NB4 (cell line): ENCODE results near the gene FAM131A.

Experiments used
- MYC ChIP-seq: IDR thresholded peaks from 2 replicates; pipeline ENCODE4 v1.6.1; 2011; ENCODE audit warnings: low read depth, low read length
- POLR2A ChIP-seq: IDR thresholded peaks from 2 replicates; pipeline ENCODE4 v1.6.1; 2011; ENCODE audit warnings: mild to moderate bottlenecking; ENCODE audit not compliant: insufficient read length; ENCODE audit errors: extremely low read depth
- TF ChIP-seq, protein P1 (sequence below): IDR thresholded peaks from one replicate; pipeline ENCODE4 v1.5.1; 2012; ENCODE audit warnings: low read depth, low read length
- TF ChIP-seq, protein P2 (sequence below): IDR thresholded peaks from 2 replicates; pipeline ENCODE4 v1.6.1; 2011; ENCODE audit warnings: low read depth, low read length

DNA sequence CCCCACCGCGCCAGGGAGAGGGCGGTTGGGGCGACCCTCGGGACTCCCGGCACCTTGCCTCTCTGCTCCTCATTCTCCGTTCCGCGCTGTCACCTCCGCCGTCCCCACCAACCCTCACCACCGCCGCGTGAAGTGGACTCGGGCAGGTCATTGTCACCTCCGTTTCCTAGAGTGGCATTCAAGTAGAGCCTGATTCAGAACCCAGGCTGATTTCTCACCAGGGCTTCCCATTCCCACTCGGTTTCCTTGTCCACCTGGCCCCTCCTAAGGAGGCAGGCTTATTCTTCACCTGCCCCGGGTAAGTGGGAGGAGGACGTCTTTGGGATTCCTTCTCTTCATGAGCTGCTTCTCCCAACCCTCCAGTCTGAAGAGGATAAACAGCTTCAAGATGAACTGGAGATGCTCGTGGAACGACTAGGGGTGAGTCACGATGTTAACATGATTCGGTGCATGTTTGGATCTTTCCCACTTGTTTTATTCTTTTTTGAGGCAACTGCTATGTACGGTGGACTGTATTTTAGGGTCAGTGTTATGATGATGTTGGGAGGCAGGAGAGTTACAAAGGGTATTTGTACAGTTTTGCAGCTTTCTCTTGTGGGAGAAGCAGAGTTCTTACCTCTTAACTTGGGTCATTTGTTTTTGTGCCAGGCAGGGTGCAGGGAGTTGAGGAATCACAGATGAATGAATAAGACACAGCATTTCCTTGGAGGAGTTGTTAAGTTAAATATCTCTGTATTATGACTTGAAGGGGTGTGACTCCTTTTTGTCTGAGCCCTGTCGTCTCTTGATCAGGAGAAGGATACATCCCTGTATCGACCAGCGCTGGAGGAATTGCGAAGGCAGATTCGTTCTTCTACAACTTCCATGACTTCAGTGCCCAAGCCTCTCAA, 37.7 kb upstream of the FAM131A start:
- TF ChIP-seq POLR2A: no peak
- TF ChIP-seq, protein P1, sequence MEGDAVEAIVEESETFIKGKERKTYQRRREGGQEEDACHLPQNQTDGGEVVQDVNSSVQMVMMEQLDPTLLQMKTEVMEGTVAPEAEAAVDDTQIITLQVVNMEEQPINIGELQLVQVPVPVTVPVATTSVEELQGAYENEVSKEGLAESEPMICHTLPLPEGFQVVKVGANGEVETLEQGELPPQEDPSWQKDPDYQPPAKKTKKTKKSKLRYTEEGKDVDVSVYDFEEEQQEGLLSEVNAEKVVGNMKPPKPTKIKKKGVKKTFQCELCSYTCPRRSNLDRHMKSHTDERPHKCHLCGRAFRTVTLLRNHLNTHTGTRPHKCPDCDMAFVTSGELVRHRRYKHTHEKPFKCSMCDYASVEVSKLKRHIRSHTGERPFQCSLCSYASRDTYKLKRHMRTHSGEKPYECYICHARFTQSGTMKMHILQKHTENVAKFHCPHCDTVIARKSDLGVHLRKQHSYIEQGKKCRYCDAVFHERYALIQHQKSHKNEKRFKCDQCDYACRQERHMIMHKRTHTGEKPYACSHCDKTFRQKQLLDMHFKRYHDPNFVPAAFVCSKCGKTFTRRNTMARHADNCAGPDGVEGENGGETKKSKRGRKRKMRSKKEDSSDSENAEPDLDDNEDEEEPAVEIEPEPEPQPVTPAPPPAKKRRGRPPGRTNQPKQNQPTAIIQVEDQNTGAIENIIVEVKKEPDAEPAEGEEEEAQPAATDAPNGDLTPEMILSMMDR: no peak
- TF ChIP-seq, protein P2, sequence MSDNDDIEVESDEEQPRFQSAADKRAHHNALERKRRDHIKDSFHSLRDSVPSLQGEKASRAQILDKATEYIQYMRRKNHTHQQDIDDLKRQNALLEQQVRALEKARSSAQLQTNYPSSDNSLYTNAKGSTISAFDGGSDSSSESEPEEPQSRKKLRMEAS: no peak
- no peak for TF ChIP-seq MYC
